Epithelial cell of esophagus (primary cell): Measurements from ENCODE around the gene SHLD1.
"Not testable (repeated sequence)": the region's sequence is repeated elsewhere in the genome, so short reads cannot be mapped to it uniquely, and the experiment has no call there.

Experiments
- DNase-seq: peaks from one replicate; pipeline ENCODE4 v3.0.0; 2010; ENCODE audit warnings: low read depth
- H3K4me3 ChIP-seq: 2 replicates; pipeline ENCODE4 v1.5.1; 2011; ENCODE audit warnings: mild to moderate bottlenecking, low read length, control low read depth
- TF ChIP-seq, protein P1 (sequence below): IDR thresholded peaks from 2 replicates; pipeline ENCODE4 v1.5.1; 2011; ENCODE audit warnings: low read depth, mild to moderate bottlenecking, low read length, control low read depth, inconsistent platforms; ENCODE audit not compliant: insufficient read depth; ENCODE audit errors: missing control alignments

SHLD1 gene

DNA sequence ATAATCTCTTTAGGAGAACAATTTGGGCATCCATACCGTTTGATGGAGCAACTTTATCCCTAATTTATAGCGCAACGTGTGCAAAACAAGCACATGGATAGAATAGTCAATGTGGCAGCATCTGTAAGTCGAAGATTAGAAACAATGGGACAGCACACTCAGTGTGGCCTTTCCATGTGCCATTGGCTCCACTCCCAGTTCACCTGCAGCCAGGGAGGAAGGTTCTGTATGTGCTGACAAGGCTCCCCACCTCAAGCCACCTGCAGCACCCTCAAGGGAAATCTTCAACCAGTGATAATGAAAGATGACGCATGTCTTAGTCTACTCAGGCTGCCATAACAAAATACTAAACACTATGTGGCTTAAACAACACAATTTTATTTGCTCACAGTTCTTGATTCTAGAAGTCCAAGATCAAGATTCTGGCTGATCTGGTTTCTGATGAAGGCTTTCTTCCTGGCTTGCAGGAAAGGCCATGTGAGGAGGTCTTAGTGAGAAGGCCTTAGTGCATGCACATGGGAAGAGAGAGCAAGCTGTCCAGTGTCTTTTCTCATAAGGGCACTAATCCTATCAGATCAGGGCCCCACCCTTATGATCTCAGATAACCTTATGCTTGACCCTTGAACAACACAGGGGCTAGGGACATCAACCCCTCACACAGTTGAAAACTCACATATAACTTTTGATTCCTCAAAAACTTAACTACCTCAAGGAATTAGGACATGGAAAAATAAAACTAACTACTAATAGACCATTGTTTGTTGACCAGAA is 34.9 kb upstream of the SHLD1 start:
- no peak for DNase-seq
- H3K4me3 ChIP-seq: no peak overlapping the region
- TF ChIP-seq, protein P1, sequence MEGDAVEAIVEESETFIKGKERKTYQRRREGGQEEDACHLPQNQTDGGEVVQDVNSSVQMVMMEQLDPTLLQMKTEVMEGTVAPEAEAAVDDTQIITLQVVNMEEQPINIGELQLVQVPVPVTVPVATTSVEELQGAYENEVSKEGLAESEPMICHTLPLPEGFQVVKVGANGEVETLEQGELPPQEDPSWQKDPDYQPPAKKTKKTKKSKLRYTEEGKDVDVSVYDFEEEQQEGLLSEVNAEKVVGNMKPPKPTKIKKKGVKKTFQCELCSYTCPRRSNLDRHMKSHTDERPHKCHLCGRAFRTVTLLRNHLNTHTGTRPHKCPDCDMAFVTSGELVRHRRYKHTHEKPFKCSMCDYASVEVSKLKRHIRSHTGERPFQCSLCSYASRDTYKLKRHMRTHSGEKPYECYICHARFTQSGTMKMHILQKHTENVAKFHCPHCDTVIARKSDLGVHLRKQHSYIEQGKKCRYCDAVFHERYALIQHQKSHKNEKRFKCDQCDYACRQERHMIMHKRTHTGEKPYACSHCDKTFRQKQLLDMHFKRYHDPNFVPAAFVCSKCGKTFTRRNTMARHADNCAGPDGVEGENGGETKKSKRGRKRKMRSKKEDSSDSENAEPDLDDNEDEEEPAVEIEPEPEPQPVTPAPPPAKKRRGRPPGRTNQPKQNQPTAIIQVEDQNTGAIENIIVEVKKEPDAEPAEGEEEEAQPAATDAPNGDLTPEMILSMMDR: no peak

DNA sequence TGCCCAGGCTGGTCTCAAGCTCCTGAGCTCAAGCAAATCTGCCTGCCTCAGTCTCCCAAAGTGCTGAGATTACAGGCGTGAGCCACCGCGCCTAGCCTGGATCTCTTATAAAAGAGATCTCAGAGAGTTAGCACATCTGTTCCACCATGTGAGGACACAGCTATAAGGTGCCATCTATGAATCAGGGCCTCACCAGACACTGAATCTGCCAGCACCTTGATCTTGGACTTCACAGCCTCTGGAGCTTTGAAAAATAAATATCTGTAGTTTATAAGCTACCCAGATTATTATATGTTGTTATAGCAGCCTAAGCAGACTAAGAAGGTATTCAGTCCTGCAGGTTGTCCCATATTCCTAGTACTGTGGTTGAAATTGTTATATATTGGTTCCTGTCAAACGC is 33.2 kb upstream of the SHLD1 start:
- TF ChIP-seq, protein P1: no peak
- H3K4me3 ChIP-seq: no peak overlapping the region
- DNase-seq: no peak

DNA sequence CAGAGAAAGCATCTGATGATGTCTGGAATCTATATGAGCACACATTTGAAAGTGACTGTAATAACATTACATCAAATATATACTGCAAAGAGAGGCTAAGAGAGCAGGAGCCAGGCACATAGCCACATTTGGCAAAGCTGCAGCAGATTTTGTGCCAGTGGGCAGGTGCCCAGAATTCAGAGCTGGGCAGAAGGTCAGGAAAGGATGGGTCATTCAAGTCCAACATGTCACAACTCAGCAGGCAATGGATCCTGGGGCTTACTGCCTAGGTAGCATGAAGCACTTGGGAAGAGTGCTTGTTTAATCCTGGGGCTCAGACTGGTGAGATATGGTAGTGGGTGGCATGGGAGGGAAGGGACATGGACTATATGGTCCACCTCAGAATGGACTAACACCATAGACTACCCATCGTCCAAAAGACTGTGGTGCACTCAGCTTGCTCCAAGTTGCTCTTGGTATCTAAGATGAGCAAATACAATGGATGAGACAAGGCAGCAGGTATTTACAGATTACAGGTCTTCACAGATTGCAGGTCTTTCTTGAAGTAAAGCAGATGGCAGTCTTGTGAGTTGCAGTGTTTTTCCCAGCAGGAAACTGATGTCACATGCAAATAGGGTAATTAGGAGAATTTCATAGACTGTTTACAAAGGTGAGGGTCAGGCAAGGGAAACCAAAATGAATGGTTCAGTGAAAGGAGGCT is 31.2 kb upstream of the SHLD1 start:
- H3K4me3 ChIP-seq: no peak overlapping the region
- TF ChIP-seq, protein P1: no peak
- DNase-seq: no peak

DNA sequence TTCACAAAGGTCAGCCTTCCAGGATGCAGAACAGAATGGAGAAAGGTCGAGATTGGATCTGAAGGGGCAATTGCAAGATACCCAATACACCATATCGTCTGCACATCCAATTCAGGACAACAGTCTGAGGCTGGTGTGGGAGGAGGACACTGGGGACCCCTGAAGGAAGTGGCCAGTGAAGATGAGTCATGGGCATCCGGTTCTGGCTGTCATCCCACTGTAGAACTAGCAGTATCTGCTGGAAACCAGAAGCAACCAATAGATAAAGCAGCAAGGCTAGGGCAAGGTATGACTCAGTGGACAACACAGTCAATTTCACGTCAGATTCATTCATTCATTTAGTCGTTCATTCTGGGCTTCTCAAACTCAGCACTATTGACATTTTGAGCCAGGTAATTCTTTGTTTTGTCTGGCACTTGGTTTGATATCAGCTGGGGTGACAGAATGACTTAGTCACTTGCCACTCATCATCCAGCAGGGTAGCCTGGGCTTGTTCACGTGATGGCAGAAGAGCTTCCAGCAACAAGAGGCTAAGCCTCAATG is 30.3 kb upstream of the SHLD1 start:
- TF ChIP-seq, protein P1: no peak
- no peak overlapping the region for H3K4me3 ChIP-seq
- DNase-seq: peak; percentile 49

DNA sequence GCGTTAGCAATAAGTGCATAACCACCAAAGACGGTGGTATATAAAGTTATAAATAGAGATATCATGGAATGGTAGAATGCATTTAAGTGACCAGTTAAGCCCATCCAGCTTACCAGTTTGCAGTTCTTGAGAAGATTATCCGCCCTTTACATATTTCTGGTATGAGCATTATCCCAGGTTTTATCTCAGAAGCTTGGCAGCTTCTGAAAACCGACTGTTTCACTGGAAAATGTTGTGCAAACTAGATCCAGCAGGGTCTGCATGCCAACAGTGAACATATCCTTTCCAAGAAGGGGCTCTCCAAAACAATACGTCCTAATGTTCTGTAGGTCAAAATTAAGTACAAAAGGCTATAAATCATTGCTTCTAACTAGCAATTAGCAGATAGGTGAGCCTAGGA is 29.5 kb upstream of the SHLD1 start:
- DNase-seq: no peak
- no peak overlapping the region for H3K4me3 ChIP-seq
- TF ChIP-seq, protein P1: no peak

DNA sequence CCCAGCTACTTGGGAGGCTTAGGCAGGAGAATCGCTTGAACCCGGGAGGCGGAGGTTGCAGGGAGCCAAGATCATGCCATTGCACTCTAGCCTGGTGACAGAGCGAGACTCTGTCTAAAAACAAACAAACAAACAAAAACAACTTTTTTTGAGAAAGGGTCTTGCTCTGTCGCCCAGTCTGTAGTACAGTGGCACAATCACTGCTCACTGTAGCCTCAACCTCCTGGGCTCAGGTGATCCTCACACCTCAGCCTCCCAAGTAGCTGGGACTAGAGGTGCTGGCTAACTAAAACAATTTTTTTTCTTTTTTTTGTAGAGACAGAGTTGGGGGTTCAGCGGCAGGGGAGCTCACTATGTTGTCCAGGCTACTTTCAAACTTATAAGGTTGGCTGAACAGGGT is 28.8 kb upstream of the SHLD1 start:
- not testable (repeated sequence) for H3K4me3 ChIP-seq, DNase-seq

DNA sequence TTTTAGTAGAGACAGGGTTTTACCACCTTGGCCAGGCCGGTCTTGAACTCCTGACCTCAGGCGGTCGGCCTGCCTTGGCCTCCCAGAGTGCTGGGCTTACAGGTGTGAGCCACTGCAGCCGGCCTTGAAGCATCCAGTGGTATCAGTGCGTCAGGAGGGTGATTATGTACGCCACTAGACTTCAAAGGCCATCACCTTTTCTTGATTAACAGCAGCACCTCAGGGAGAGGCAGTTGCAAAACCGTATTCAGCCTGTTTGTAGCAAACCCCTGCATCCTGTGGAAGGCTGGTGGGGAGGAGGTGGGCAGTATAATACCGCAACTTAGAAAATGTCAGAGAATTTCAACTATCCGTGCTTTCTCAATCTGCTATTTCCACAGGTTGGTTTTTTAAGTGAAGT is 27.3 kb upstream of the SHLD1 start:
- H3K4me3 ChIP-seq: no peak overlapping the region
- TF ChIP-seq, protein P1: no peak
- no peak for DNase-seq

DNA sequence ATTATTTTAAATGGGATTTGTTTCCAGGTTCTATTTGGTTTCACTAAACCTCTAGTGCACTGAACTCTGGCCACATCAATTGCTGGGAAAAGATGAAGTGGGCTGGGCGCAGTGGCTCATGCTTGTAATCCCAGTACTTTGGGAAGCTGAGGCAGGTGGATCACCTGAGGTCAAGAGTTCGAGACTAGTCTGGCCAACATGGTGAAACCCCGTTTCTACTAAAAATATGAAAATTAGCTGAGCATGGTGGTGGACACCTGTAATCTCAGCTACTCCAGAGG is 25.1 kb upstream of the SHLD1 start:
- DNase-seq, H3K4me3 ChIP-seq: not testable (repeated sequence)
